ENCODE measurements around the gene MYO10.

GRCh38 chr5:16776611-16777251 is 159.4 kb downstream of the MYO10 start:
- TF ChIP-seq EP300 (IDR thresholded peaks at IDR 0.05) (no peak), POLR2AphosphoS5 (IDR thresholded peaks at IDR 0.05) (peak; percentile 29), CTCF (IDR thresholded peaks at IDR 0.05) (peak in 3 of 4 experiments; percentile 24 to 37 (median 24)), POLR2A (IDR thresholded peaks at IDR 0.05) (no peak)
